RPMI7951 (cell line): ENCODE data around the gene MARS2. TPM values are rescaled to one million over a fixed set of nuclear protein-coding genes. Genes with fewer than 3 reads are reported as not detected.
"Not testable (repeated sequence)": the region's sequence is repeated elsewhere in the genome, so short reads cannot be mapped to it uniquely, and the experiment has no call there.

Experiments used
- DNase-seq: peaks from one replicate; pipeline ENCODE4 v3.0.0-alpha.2; 2012; ENCODE audit warnings: low read depth
- total RNA-seq: library from RNA; depleted of rRNA; stranded (reverse); fragments of >200 nt; shearing (Covaris generic); gene quantifications from 2 replicates; pipeline ENCODE4 v1.2.3, GENCODE V29; 2014; rRNA removed

The MARS2 gene
- total RNA-seq = 4.1 and 4.6 TPM in 2 replicates

GRCh38 chr2:197705121-197705911, at the start of gene MARS2:
MARS2 (plus strand) TSS chr2:197705369; CDS start chr2:197705406, 37 bp downstream.
- DNase-seq = peak; percentile 90

GRCh38 chr2:197657562-197657961, 47.6 kb upstream of the MARS2 start:
- no peak for DNase-seq

- no peak for DNase-seq
Observed at GRCh38 chr2:197661626-197662025, 43.5 kb upstream of the MARS2 start.

GRCh38 chr2:197666277-197666676, 38.9 kb upstream of the MARS2 start:
- no peak for DNase-seq

GRCh38 chr2:197668296-197668695, 36.9 kb upstream of the MARS2 start:
- no peak for DNase-seq

GRCh38 chr2:197669077-197669476, 36.1 kb upstream of the MARS2 start:
- no peak for DNase-seq

GRCh38 chr2:197672371-197672893, 32.7 kb upstream of the MARS2 start:
- no peak for DNase-seq

- no peak for DNase-seq
Observed at GRCh38 chr2:197673106-197673505, 32.1 kb upstream of the MARS2 start.

- no peak for DNase-seq
Observed at GRCh38 chr2:197673606-197674005, 31.6 kb upstream of the MARS2 start.

- no peak for DNase-seq
Observed at GRCh38 chr2:197674060-197674459, 31.1 kb upstream of the MARS2 start.

GRCh38 chr2:197674591-197674990, 30.6 kb upstream of the MARS2 start:
- DNase-seq = peak; percentile 42

- DNase-seq = peak; percentile 25
Observed at GRCh38 chr2:197675246-197675645, 29.9 kb upstream of the MARS2 start, which contains the start of gene RFTN2. RFTN2 (minus strand) TSS chr2:197675587; CDS start chr2:197675458, 129 bp downstream.

GRCh38 chr2:197675711-197676188, 29.4 kb upstream of the MARS2 start:
- DNase-seq = peak; percentile 56

GRCh38 chr2:197677056-197677455, 28.1 kb upstream of the MARS2 start:
- no peak for DNase-seq

- peak; percentile 50 for DNase-seq
Observed at GRCh38 chr2:197677483-197677882, 27.7 kb upstream of the MARS2 start.

GRCh38 chr2:197695206-197695605, 10.0 kb upstream of the MARS2 start:
- DNase-seq = not testable (repeated sequence)

- not testable (repeated sequence) for DNase-seq
Observed at GRCh38 chr2:197695971-197696370, 9.2 kb upstream of the MARS2 start.

GRCh38 chr2:197696571-197696970, 8.6 kb upstream of the MARS2 start:
- DNase-seq = not testable (repeated sequence)

GRCh38 chr2:197699724-197700123, 5.4 kb upstream of the MARS2 start:
- DNase-seq = not testable (repeated sequence)

GRCh38 chr2:197700960-197701359, 4.2 kb upstream of the MARS2 start:
- no peak for DNase-seq

- DNase-seq = no peak
Observed at GRCh38 chr2:197704434-197705120, 592 bp upstream of the MARS2 start.
